ENCODE results near the gene TMEM229A.
"Not testable (repeated sequence)": the region's sequence is repeated elsewhere in the genome, so short reads cannot be mapped to it uniquely, and the experiment has no call there.

DNA sequence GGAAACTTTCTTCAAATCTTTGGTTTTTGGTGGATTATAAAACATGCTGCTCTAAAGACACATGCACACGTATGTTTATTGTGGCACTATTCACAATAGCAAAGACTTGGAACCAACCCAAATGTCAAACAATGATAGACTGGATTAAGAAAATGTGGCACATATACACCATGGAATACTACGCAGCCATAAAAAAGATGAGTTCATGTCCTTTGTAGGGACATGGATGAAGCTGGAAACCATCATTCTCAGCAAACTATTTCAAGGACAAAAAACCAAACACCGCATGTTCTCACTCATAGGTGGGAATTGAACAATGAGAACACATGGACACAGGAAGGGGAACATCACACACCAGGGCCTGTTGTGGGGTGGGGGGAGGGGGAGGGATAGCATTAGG lies 8.5 kb downstream of the TMEM229A start:
- TF ChIP-seq, protein P1, sequence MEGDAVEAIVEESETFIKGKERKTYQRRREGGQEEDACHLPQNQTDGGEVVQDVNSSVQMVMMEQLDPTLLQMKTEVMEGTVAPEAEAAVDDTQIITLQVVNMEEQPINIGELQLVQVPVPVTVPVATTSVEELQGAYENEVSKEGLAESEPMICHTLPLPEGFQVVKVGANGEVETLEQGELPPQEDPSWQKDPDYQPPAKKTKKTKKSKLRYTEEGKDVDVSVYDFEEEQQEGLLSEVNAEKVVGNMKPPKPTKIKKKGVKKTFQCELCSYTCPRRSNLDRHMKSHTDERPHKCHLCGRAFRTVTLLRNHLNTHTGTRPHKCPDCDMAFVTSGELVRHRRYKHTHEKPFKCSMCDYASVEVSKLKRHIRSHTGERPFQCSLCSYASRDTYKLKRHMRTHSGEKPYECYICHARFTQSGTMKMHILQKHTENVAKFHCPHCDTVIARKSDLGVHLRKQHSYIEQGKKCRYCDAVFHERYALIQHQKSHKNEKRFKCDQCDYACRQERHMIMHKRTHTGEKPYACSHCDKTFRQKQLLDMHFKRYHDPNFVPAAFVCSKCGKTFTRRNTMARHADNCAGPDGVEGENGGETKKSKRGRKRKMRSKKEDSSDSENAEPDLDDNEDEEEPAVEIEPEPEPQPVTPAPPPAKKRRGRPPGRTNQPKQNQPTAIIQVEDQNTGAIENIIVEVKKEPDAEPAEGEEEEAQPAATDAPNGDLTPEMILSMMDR (IDR thresholded peaks at IDR 0.05): not testable (repeated sequence)
- not testable (repeated sequence) for TF ChIP-seq POLR2AphosphoS5 (IDR thresholded peaks at IDR 0.05); POLR2A (IDR thresholded peaks at IDR 0.05); EP300 (IDR thresholded peaks at IDR 0.05; ENCODE audit: low read depth)
